SK-N-SH (cell line): ENCODE measurements around the gene GOLGA3. TPM values are rescaled to one million over a fixed set of nuclear protein-coding genes. Genes with fewer than 3 reads are reported as not detected.

Experiments used
- CTCF ChIA-PET: fragments of 300-600, 350-600 bp; formaldehyde crosslinking; extraction: SDS; loops from one replicate; lab custom pipeline; 2021; lab: Yijun Ruan, JAX
- POLR2A ChIA-PET: fragments of 350-600 bp; sonication (Branson Sonifier 250); formaldehyde crosslinking; extraction: SDS; loops from one replicate; lab custom pipeline; 2020; ENCODE audit warnings: antibody characterized with exemption, inconsistent platforms; lab: Yijun Ruan, JAX
- DNase-seq: peaks from one replicate; pipeline ENCODE4 v3.0.0; 2012
- H2AFZ ChIP-seq: fragments of 200-600 bp; sonication (generic); 2 replicates; pipeline ENCODE4 v1.8.1; 2016; ENCODE audit warnings: antibody characterized with exemption, mild to moderate bottlenecking, low read depth
- H3F3A ChIP-seq: fragments of 200-600 bp; sonication (generic); replicated peaks from 2 replicates; pipeline ENCODE3; 2016; ENCODE audit warnings: antibody characterized with exemption, mild to moderate bottlenecking; ENCODE audit not compliant: insufficient read depth
- H3K27ac ChIP-seq, 2 experiments: fragments of 200-500 bp in 1 of 2; fragments of 200-600 bp in 1 of 2; sonication (Bioruptor generic) in 1 of 2; sonication (generic), shearing (Covaris generic) in 1 of 2; 2 replicates each; pipeline versions ENCODE4 v1.5.1 to v1.6.1; 2014 to 2016; ENCODE audit warnings: low read depth in 2 of 2, inconsistent platforms in 1 of 2, low read length in 1 of 2, mild to moderate bottlenecking in 1 of 2, mixed read lengths in 1 of 2
- H3K27me3 ChIP-seq: fragments of 200-600 bp; sonication (generic), shearing (Covaris generic); 2 replicates; pipeline ENCODE4 v1.6.1; 2016; ENCODE audit warnings: mixed run types; ENCODE audit not compliant: insufficient read depth
- H3K36me3 ChIP-seq, 2 experiments: fragments of 200-500 bp in 1 of 2; fragments of 200-600 bp in 1 of 2; sonication (Bioruptor generic) in 1 of 2; sonication (generic) in 1 of 2; replicated peaks in 1 of 2; 2 replicates each; pipeline versions ENCODE3 to v1.5.1; 2014 to 2016; ENCODE audit warnings: low read length in 1 of 2, mild to moderate bottlenecking in 1 of 2; ENCODE audit not compliant: insufficient read depth in 2 of 2, control insufficient read depth in 1 of 2
- H3K4me1 ChIP-seq, 2 experiments: fragments of 200-500 bp in 1 of 2; fragments of 200-600 bp in 1 of 2; sonication (Bioruptor generic) in 1 of 2; sonication (generic), shearing (Covaris generic) in 1 of 2; 2 replicates each; pipeline versions ENCODE4 v1.5.1 to v1.6.1; 2014 to 2016; ENCODE audit warnings: low read depth in 1 of 2, low read length in 1 of 2, mixed run types in 1 of 2; ENCODE audit not compliant: insufficient read depth in 2 of 2, control insufficient read depth in 1 of 2
- H3K4me2 ChIP-seq: fragments of 200-600 bp; sonication (generic), shearing (Covaris generic); 2 replicates; pipeline ENCODE4 v1.6.1; 2017; ENCODE audit warnings: mixed run types
- H3K4me3 ChIP-seq, 2 experiments: fragments of 200-500 bp in 1 of 2; fragments of 200-600 bp in 1 of 2; sonication (Bioruptor generic) in 1 of 2; sonication (generic), shearing (Covaris generic) in 1 of 2; 2 replicates each; pipeline versions ENCODE4 v1.5.1 to v1.8.1; 2014 to 2016; ENCODE audit warnings: low read depth in 2 of 2, inconsistent platforms in 1 of 2, low read length in 1 of 2, mild to moderate bottlenecking in 1 of 2, mixed read lengths in 1 of 2, moderate library complexity in 1 of 2
- H3K79me2 ChIP-seq: fragments of 200-600 bp; sonication (generic); 2 replicates; pipeline ENCODE4 v1.8.1; 2017; ENCODE audit warnings: mild to moderate bottlenecking; ENCODE audit not compliant: insufficient read depth
- H3K9ac ChIP-seq: fragments of 200-600 bp; sonication (generic); 2 replicates; pipeline ENCODE4 v1.6.1; 2017; ENCODE audit warnings: mixed run types
- H3K9me2 ChIP-seq: fragments of 200-600 bp; sonication (generic); 2 replicates; pipeline ENCODE4 v1.6.1; 2017; ENCODE audit warnings: mixed run types
- H3K9me3 ChIP-seq: fragments of 200-600 bp; sonication (generic); 2 replicates; pipeline ENCODE4 v1.6.1; 2017; ENCODE audit warnings: mixed run types, mild to moderate bottlenecking, moderate library complexity
- H4K20me1 ChIP-seq: fragments of 200-600 bp; sonication (generic); 2 replicates; pipeline ENCODE4 v1.6.1; 2017; ENCODE audit warnings: mild to moderate bottlenecking, mixed run types; ENCODE audit not compliant: insufficient read depth
- CHD2 ChIP-seq: fragments of 150-350 bp; IDR thresholded peaks from 2 replicates; pipeline ENCODE4 v1.6.1; 2018; ENCODE audit warnings: low read length; ENCODE audit not compliant: partially characterized antibody
- ELF1 ChIP-seq: IDR thresholded peaks from 2 replicates; pipeline ENCODE4 v1.4.0; 2012
- EP300 ChIP-seq, 2 experiments: IDR thresholded peaks; 2 replicates each; pipeline versions ENCODE4 v1.4.0 to v1.6.1; 2012; ENCODE audit warnings: borderline replicate concordance in 1 of 2, low read depth in 1 of 2, low read length in 1 of 2
- EZH2phosphoT487 ChIP-seq: fragments of 200-600 bp; sonication (generic); IDR thresholded peaks from 2 replicates; pipeline ENCODE4 v1.6.1; 2017; ENCODE audit warnings: low read depth, mixed run types, mild to moderate bottlenecking, antibody characterized with exemption, moderate library complexity, borderline replicate concordance
- FOXJ3 ChIP-seq: sonication (generic); formaldehyde crosslinking; IDR thresholded peaks from 2 replicates; pipeline ENCODE4 v1.5.1; 2020; ENCODE audit warnings: mild to moderate bottlenecking, missing genetic modification reagents
- GABPA ChIP-seq: IDR thresholded peaks from 2 replicates; pipeline ENCODE4 v1.4.0; 2012; ENCODE audit warnings: low read depth, mild to moderate bottlenecking
- GATA2 ChIP-seq: sonication (generic); formaldehyde crosslinking; IDR thresholded peaks from 2 replicates; pipeline ENCODE4 v1.5.0; 2020; ENCODE audit warnings: mild to moderate bottlenecking, missing genetic modification reagents
- JUND ChIP-seq: IDR thresholded peaks from 2 replicates; pipeline ENCODE4 v1.4.0; 2012
- MEF2A ChIP-seq: IDR thresholded peaks from 2 replicates; pipeline ENCODE4 v1.4.0; 2012; ENCODE audit warnings: low read depth, borderline replicate concordance
- MXI1 ChIP-seq: IDR thresholded peaks from 2 replicates; pipeline ENCODE4 v1.6.1; 2012; ENCODE audit warnings: mild to moderate bottlenecking, low read depth, low read length, improper control_type of control experiment
- NFIC ChIP-seq: IDR thresholded peaks from 2 replicates; pipeline ENCODE4 v1.4.0; 2012; ENCODE audit warnings: borderline replicate concordance
- NRF1 ChIP-seq: IDR thresholded peaks from 2 replicates; pipeline ENCODE4 v1.6.1; 2012; ENCODE audit warnings: low read depth, mild to moderate bottlenecking, low read length
- POLR2AphosphoS5 ChIP-seq: IDR thresholded peaks from 2 replicates; pipeline ENCODE4 v1.6.1; 2012; ENCODE audit warnings: low read depth, low read length
- RAD21 ChIP-seq: IDR thresholded peaks from 2 replicates; pipeline ENCODE4 v1.6.1; 2012; ENCODE audit warnings: mild to moderate bottlenecking, low read length
- RCOR1 ChIP-seq: fragments of 150-350 bp; IDR thresholded peaks from 2 replicates; pipeline ENCODE4 v1.6.1; 2017; ENCODE audit warnings: antibody characterized with exemption, low read length
- RFX5 ChIP-seq: IDR thresholded peaks from 2 replicates; pipeline ENCODE4 v1.6.1; 2012; ENCODE audit warnings: mild to moderate bottlenecking, improper control_type of control experiment, low read length
- RXRA ChIP-seq: IDR thresholded peaks from 2 replicates; pipeline ENCODE4 v1.4.0; 2012; ENCODE audit warnings: low read depth, mild to moderate bottlenecking, borderline replicate concordance
- SIN3A ChIP-seq: IDR thresholded peaks from 2 replicates; pipeline ENCODE4 v1.6.1; 2012; ENCODE audit warnings: low read depth, mild to moderate bottlenecking, low read length, moderate library complexity, borderline replicate concordance
- SMC3 ChIP-seq: IDR thresholded peaks from 2 replicates; pipeline ENCODE4 v1.6.1; 2012; ENCODE audit warnings: low read depth, low read length, improper control_type of control experiment
- TAF1 ChIP-seq: IDR thresholded peaks from 2 replicates; pipeline ENCODE4 v1.6.1; 2012; ENCODE audit warnings: low read depth, mild to moderate bottlenecking, low read length, moderate library complexity, borderline replicate concordance
- TCF12 ChIP-seq: IDR thresholded peaks from 2 replicates; pipeline ENCODE4 v1.4.0; 2012
- TEAD4 ChIP-seq: IDR thresholded peaks from 2 replicates; pipeline ENCODE4 v1.4.0; 2012; ENCODE audit warnings: mild to moderate bottlenecking, borderline replicate concordance; ENCODE audit not compliant: insufficient read depth
- YY1 ChIP-seq: IDR thresholded peaks from 2 replicates; pipeline ENCODE4 v1.4.0; 2012; ENCODE audit warnings: low read depth, mild to moderate bottlenecking
- WGBS: methylation state at CpG from one replicate; pipeline ENCODE4 v1.1.6; 2017; ENCODE audit warnings: low lambda C conversion rate; 5-methylcytosine and 5-hydroxymethylcytosine counted together
- polyA plus RNA-seq, 3 experiments: library from polyadenylated mRNA; depleted of rRNA; stranded (reverse); fragments of >200 nt; gene quantifications; 2 replicates each; pipeline ENCODE4 v1.2.3, GENCODE V29; 2012
- TF ChIP-seq, protein P1 (sequence below): IDR thresholded peaks from 2 replicates; pipeline ENCODE4 v1.4.0; 2012; ENCODE audit warnings: low read depth, borderline replicate concordance
- TF ChIP-seq, protein P2 (sequence below): IDR thresholded peaks from 2 replicates; pipeline ENCODE4; 2012
- TF ChIP-seq, protein P3 (sequence below): fragments of 150-350 bp; IDR thresholded peaks from 2 replicates; pipeline ENCODE4 v1.6.1; 2017; ENCODE audit warnings: antibody characterized with exemption, low read length, low read depth, borderline replicate concordance

GOLGA3 gene
- polyA plus RNA-seq, 1 of the 3 experiments (the other 2 are of a cell fraction) = 16.9 TPM

DNA sequence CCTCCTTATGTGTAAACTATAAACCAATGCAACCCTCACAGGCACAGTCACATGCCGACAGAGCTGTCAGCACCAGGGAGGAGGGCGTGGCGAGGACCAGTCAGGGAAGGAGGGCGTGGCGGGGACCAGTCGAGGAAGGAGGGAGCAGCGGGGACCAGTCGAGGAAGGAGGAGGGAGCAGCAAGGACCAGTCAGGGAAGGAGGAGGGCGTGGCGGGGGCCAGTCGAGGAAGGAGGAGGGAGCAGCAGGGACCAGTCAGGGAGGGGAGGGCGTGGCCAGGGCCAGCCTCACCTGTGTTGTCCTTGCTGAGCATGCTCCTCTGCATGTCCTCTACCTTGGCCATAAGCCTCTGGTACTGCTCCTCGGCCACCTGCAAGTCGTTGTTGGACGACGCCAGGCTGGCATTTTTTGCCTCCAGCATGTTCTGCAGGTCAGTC is 24.2 kb downstream of the GOLGA3 start:
- Histone ChIP-seq H3K36me3 (peaks cover 45 to 68% of the 10 kb centered on the region in 2 experiments), H3K27ac (no peak overlapping the region)

DNA sequence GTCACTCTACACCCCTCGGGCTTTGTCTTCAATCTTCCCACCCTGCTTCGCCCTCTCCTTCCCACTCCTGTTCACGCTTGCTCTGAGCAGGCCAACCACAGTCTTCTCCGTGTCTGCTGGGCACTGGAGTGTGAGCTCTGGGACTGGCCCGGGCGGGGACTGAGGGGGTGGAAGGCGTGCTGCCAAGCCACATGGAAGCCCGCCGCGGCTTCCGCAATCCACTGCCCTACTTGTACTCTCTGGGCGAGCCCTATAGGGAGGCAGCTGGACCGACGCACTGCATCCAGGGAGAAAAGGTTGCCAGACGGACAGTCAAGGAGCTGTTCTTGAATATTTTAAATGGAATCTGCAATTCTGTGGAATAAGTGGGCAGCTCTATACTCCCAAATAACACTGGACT is 24.8 kb downstream of the GOLGA3 start:
- DNase-seq = no peak
- H3K4me2 ChIP-seq = no peak overlapping the region
- WGBS = 97% methylated on average over 9 of the region's 15 CpGs

More for the DNA sequence above, 24.2 kb downstream of the GOLGA3 start:
- H4K20me1 ChIP-seq = peaks cover 64% of the 10 kb centered on the region
- ChIA-PET CTCF (interaction anchor here (1.3 kb wide), 1 partner anchor 36 kb away, joined by 3 read pairs; no protein-coding TSS in a partner anchor), POLR2A (no interaction called here)
- H3K79me2 ChIP-seq = peaks cover 59% of the 10 kb centered on the region
- H3K4me1 ChIP-seq = no peaks in the 10 kb centered on the region
- no peaks in the 10 kb centered on the region for H3K9me2 ChIP-seq
- no peak overlapping the region for H3K4me3 ChIP-seq
- no peaks in the 10 kb centered on the region for H3K9me3 ChIP-seq
- no peak overlapping the region for H3K9ac ChIP-seq
- H3K4me2 ChIP-seq = no peak overlapping the region
- no peak for DNase-seq
- no peak for TF ChIP-seq SMC3
- no peak for TF ChIP-seq NRF1
- TF ChIP-seq YY1 = no peak
- TF ChIP-seq ELF1 = no peak
- no peak for TF ChIP-seq FOXJ3
- TF ChIP-seq MEF2A = no peak
- TF ChIP-seq, protein P1, sequence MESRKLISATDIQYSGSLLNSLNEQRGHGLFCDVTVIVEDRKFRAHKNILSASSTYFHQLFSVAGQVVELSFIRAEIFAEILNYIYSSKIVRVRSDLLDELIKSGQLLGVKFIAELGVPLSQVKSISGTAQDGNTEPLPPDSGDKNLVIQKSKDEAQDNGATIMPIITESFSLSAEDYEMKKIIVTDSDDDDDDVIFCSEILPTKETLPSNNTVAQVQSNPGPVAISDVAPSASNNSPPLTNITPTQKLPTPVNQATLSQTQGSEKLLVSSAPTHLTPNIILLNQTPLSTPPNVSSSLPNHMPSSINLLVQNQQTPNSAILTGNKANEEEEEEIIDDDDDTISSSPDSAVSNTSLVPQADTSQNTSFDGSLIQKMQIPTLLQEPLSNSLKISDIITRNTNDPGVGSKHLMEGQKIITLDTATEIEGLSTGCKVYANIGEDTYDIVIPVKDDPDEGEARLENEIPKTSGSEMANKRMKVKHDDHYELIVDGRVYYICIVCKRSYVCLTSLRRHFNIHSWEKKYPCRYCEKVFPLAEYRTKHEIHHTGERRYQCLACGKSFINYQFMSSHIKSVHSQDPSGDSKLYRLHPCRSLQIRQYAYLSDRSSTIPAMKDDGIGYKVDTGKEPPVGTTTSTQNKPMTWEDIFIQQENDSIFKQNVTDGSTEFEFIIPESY = no peak
- TF ChIP-seq NFIC = no peak
- TF ChIP-seq RXRA = no peak
- no peak for TF ChIP-seq JUND
- no peak for TF ChIP-seq EZH2phosphoT487
- TF ChIP-seq RFX5 = no peak
- no peak for TF ChIP-seq TEAD4
- TF ChIP-seq GABPA = no peak
- H3K27me3 ChIP-seq = no peaks in the 10 kb centered on the region
- WGBS = 89% methylated on average over 16 of the region's 16 CpGs
- H2AFZ ChIP-seq = no peak overlapping the region
- no peaks in the 10 kb centered on the region for H3F3A ChIP-seq

More for the DNA sequence above, 24.8 kb downstream of the GOLGA3 start:
- Histone ChIP-seq H3K27me3 (no peaks in the 10 kb centered on the region), H3K27ac (no peak overlapping the region), H2AFZ (no peak overlapping the region), H3K36me3 (peaks cover 51 to 74% of the 10 kb centered on the region in 2 experiments), H3K9me2 (no peaks in the 10 kb centered on the region), H3K9me3 (no peaks in the 10 kb centered on the region), H3K4me3 (no peak overlapping the region), H3F3A (no peaks in the 10 kb centered on the region), H4K20me1 (peaks cover 62% of the 10 kb centered on the region), H3K4me1 (no peaks in the 10 kb centered on the region), H3K9ac (no peak overlapping the region), H3K79me2 (peaks cover 64% of the 10 kb centered on the region)
- POLR2A ChIA-PET = no interaction called here
- TF ChIP-seq, protein P2, sequence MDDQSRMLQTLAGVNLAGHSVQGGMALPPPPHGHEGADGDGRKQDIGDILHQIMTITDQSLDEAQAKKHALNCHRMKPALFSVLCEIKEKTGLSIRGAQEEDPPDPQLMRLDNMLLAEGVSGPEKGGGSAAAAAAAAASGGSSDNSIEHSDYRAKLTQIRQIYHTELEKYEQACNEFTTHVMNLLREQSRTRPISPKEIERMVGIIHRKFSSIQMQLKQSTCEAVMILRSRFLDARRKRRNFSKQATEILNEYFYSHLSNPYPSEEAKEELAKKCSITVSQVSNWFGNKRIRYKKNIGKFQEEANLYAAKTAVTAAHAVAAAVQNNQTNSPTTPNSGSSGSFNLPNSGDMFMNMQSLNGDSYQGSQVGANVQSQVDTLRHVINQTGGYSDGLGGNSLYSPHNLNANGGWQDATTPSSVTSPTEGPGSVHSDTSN = no peak
- no peak for TF ChIP-seq TCF12
- no peak for TF ChIP-seq GATA2 (CRISPR knock-in tag)
- TF ChIP-seq MXI1 = no peak
- TF ChIP-seq SIN3A = no peak
- no peak for TF ChIP-seq RAD21
- TF ChIP-seq CHD2 = no peak
- TF ChIP-seq, protein P3, sequence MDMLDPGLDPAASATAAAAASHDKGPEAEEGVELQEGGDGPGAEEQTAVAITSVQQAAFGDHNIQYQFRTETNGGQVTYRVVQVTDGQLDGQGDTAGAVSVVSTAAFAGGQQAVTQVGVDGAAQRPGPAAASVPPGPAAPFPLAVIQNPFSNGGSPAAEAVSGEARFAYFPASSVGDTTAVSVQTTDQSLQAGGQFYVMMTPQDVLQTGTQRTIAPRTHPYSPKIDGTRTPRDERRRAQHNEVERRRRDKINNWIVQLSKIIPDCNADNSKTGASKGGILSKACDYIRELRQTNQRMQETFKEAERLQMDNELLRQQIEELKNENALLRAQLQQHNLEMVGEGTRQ = no peak
- no peak for TF ChIP-seq JUND
- no peak for TF ChIP-seq SMC3
- no peak for TF ChIP-seq NRF1
- no peak for TF ChIP-seq EZH2phosphoT487
- no peak for TF ChIP-seq TAF1
- TF ChIP-seq POLR2AphosphoS5 = no peak
- TF ChIP-seq RCOR1 = no peak
- no peak for TF ChIP-seq EP300 (IDR thresholded peaks at IDR 0.05; ENCODE audit: borderline replicate concordance in 1 of 2, low read depth in 1 of 2, low read length in 1 of 2)
- CTCF ChIA-PET = interaction anchor here (1.3 kb wide), 1 partner anchor 36 kb away, joined by 3 read pairs; no protein-coding TSS in a partner anchor
